HG02870 (cell line): Measurements from ENCODE around the gene PLS3.

Experiments
- ATAC-seq: cut with Tn5 transposase; IDR thresholded peaks from one replicate; pipeline ENCODE4 v1.9.1; 2021; ENCODE audit warnings: mild to moderate bottlenecking, moderate library complexity; ENCODE audit not compliant: unreplicated experiment

The PLS3 gene

DNA sequence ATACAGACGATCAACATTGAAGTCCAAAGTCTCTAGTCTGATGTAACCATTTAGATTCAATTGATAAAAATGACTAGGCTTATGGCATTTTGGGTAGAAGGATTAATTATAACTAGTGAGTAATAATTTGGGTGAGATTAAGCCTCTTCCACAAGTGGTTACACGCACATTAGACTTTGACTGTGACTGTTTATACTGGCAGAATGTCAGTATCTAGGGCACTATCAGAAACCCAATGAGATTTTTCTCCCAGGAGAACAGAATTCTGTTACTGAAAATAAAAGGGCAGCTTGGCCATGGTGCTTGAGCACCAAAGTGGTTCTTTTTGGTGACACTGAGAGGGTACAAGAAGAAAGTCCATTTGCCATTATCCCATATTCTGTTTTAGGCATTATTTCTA is 3.3 kb downstream of the PLS3 start:
- ATAC-seq = no peak

DNA sequence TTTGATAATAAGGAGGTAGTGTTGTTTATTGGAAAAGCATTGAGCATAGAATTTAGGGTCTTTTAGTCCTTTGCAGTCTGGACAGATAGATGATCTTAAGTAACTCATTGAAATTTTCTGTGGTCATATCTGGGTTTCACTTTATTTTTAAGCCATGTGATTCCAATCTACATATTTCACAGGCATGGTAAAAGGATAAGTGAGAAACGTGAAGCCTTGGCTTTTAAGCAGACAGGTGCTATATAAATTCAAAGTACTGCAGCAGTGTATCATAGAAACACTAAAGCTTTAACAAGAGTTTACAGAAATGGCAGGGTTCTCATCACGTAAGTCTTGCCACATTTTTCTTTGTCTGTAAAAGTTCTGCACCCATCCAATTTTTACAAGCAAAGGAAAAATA is 4.9 kb downstream of the PLS3 start:
- no peak for ATAC-seq

DNA sequence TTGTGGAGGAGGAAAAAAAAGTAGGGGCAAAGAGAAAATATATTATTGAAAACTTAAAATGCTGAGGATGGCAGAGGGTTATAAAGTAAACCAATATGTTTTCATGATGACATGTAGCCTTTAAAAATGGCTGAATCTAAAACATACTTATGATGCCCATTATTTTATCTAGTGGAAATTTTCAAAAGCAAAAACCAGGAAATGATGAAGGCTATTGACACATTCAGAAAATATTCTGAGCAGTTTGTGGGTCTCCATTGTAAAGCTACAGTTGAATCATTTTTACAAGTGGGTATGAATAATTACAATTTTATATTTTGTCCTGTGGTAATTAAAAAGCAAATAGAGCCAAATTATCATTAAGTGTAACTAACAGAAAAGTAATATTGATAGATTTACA is 10.7 kb downstream of the PLS3 start:
- ATAC-seq = no peak

DNA sequence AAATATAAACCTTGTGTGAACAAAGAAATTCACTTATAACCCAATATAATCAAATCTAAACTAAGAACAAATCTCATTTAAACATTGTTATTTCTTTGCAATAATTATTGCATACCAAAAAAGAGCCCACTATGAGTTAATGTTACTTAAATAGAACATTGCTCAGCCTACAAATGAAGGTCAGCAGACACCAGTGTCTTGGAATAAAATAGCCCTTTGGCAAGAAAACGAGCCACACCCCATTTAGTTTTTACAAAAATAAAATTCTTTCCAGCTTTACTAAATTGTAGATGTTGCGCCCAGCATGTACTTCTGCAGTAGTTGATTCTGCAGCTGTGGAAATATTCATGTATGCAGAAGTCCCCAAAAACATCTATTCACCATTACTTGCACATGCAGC is 12.2 kb downstream of the PLS3 start:
- ATAC-seq = no peak

DNA sequence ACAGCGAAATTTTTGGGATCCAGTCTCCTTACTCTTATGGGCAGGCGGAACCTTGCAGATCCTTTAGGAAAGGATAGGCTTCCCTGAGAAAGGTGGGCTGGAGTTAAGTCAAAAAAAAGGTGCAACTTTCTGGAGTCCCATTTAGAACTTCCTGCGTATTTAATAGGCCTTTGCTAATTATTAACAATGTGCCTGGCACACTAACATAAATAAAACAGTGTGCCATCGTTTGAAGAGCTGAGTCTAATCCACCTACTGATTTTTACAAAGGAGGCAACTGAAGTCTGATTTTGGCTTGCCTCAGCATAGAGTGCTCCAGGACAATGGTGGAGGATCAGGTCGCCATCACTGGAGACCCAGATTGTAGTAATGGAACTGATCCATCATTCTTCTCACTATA is 15.7 kb downstream of the PLS3 start:
- no peak for ATAC-seq

DNA sequence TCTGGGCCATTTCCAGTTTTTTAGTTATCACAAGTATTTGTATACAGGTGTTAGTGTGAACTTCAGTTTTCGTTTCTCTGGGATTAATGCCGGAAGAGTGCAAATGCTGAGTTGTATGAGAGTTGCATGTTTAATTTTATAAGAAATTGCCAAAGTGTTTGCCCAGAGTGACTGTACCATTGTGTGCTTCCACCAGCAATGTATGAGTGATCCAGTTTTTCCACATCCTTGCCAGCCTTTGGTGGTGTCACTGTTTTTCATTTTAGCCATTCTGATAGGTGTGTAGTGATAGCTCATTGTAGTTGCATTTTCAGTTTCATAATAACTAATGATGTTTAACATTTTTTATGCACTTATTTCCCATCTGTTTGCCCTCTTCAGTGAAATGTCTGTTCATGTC is 18.4 kb downstream of the PLS3 start:
- no peak for ATAC-seq

DNA sequence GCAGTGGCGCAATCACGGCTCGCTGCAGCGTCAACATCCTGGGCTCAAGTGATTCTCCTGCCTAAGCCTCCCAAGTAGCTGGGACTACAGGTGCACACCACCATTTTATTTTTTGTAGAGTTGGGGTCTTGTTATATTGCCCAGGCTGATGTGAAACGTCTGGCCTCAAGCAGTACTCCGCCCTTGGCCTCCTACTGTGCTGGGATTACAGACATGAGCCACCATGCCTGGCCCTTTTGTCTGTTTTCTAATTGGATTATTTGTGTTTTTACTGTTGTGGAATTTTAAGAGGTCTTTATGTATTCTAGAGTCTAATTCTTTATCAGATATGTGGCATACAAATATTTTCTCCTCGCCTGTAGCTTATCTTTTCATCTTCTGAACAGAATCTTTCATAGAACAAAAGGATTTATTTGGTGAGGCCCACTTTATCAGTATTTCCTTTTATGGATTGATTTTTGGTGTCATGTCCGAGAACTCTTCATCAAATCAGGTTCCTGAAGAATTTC is 18.9 kb downstream of the PLS3 start:
- no peak for ATAC-seq

DNA sequence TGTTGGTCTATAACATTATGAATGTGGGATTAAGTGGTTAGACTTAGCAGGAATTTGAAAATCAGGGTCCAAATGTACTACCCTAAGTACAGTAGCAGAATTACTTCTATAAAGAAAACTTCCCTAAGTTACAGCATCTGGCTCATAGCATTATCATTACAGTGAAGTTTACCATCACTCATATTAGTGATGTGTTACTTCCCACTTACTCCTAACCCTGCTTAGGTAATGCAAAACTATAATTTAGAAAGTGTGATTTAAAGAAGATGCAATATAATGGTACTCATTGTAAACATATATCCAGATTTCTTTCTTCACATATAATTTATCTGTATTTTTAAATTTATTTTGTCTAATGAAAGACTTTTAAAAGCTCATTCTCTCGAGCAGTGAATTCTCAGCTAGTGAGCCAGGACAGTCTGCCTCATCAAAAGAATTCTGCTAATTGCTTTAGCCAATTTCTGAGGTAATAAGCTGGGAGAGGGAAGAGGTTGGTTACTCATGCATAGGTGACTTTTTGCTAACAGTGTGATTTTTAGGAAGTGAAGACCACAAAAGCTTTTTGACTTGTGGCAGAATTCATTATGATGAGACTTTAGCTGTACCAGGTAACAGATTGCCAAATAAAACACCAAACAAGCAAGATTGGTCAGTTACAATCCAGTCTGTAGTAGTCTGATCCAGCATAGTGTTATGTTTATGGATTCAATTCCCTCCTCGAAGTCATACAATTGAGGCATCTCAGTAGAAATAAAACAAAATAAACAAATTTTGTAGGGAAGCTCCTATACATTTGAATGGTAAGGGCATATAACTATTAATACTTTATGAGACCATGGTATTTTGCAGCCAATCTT is 21.0 kb downstream of the PLS3 start:
- ATAC-seq = no peak

DNA sequence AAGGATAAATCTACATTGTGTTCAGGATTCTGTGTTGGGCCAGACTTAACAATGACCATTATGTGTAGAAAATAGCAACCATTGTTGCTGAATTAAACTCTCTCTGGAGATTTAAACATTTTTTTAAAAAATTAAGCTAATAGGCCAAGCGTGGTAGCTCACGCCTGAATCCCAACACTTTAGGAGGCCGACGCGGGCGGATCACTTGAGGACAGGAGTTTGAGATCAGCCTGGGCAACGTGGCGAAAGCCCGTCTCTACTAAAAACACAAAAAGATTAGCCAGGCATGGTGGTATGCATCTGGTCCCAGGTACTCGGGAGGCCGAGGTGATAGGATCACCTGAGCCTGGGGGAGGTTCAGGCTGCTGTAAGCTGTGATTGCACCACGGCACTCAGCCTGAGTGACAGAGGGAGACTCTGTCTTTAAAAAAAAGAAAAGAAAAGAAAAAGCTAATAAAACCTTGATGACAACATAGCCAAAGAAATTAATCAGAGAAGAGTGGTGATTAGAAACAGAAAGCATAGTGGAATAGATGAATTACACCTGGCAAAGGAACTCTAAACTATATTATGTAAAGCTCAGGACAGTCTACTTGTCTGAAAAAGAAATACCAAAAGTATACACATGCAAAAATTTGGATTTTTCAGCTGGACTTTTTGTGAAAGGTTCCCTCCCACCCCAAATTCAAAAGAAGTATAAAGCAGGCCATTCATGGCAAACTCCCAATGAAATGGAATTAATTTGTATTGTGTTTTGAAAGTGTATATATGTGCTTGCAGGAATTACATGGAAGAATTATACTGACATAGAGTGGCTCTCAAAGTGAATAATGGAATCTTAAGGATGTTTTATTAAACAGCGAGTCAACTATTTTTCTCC is 21.9 kb downstream of the PLS3 start:
- no peak for ATAC-seq

DNA sequence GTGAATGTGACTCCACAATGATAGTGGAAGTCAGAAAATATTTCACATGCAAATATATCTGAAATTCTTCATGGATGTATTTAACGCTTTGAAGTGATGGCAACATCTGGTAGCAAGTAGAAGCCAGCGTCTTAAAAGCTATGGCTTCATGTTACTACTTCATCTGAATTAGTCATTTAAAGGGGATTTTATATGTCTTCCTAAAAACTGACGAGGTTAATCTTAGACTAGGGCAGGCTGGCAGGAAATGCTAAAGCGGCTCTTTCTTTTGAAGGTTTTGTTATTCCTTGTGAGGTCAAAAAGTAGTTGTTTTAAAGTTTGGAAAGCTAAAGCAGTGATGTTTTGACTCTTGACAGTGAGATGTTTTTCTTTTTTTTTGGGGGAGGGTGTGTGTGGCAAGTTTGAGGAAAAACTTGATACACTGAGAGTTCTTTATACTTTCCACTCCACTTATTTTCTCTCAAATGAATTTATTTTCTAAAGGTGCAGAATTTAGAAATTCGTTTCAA is 22.6 kb downstream of the PLS3 start:
- no peak for ATAC-seq

DNA sequence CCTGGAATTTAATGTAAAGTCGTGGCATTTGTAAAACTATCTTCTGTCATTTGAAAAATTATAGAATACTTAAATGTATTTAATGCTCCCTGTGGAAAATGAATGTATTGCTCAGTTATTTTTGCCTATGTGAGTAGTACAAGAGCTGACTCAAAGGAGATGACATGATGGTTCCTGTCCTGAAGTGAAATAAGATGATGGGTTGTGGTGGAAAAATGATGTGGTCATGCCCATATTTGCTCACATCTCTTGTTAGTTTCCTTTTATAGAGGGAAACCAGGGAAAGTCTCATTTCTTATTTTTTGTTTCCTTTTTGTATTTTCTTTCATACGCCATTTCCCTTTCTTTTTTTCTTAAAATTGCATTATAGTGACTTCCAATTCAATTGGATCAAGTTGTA is 23.7 kb downstream of the PLS3 start:
- ATAC-seq = peak; percentile 81

DNA sequence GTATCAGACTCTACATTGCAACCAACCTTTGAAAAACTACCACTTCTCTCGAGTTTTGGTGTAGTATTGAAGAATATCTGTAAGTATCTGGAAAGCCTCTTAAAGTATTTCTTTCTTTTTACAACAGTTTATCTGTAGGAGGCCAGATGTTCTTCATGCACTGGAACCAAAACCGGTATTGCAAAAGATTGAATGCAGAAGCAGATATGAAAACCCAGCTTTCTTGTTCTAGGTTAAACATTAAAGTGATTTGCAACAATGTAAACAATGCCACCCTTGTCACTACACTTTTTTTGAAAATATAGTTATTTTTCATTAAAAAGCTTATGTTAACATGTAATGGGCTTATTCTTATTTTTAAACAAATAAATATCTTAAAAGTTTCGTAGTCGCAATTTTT is 27.2 kb downstream of the PLS3 start:
- ATAC-seq = no peak

DNA sequence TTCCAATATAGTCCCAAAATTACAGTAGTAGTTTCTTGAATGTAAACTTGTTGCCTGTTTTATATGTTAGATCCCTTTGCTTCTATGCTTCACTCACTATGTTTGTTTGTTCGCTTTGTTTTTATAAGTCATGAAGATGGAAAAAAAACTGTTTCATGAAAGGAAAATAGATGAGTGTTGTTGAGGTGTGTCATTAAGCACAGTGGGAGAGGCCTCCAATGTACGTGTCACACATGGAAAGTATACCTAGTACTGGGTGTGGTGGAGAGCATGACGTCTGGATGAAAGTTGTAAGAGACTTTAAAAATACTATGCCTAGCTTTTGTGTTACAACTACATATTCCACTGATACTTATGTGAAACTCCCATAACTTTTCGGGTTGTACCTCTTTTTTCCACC is 28.4 kb downstream of the PLS3 start:
- ATAC-seq = no peak

DNA sequence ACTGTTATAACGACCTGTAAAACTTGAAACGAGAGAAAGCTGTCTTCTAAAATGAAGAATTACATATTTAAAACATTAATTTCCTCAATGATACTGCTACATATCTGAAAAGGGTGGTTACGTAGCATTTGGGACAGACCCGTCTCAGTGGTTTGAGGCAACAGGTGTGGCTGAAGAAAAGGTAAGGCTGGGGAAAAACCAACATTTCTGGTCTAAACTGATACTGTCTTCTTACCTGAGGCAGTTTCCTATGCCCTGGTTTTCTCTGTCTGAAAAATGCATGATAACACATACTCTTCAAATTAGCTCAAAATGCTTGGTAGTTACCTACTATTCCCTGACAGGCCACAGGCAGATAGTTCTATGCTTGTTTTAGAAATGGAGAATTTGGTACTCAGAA is 30.4 kb downstream of the PLS3 start:
- no peak for ATAC-seq

DNA sequence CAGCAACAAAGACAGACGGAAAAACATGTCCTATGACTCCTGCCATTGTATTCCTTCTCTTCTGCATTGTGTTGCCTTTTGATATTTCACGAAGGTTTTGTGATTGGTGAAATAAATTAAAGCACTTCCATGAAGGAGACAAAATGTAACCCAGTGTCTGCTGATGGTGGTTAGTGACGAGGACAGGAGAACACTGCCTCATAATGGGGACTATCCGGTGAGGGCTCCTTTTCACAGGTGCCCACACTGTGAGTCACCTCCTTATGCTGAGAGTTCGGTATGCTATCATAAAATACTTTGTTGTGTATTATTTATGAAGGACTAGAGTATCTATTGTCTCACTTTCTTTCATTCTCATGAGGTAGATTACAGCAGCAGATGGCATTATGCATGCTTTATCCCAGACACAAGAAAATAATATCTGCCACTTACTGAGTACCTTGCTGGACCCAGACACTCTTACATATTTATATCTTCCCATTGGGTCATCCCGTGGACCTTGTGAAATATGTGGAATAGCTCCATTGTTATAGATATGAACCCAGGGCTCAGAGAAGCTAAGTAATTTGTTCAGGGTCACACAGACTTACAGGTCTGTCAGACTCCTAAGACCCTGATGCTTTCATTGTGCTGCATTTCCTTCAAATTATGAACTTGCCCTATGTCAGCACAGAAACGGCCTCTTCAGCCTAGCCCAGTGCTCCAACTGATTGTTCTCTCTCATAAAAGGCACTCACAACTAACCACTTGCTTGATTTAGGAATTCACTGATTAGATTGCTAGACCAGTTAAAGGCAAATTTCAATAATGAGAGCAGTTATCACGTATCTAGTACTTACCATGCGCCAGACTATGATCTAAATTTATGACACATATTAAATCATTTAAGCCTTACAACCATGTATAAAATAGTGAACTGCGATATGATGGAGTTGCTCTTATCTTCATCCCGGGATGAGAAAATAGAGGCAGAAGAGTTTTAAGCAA is 31.2 kb downstream of the PLS3 start:
- ATAC-seq = no peak

DNA sequence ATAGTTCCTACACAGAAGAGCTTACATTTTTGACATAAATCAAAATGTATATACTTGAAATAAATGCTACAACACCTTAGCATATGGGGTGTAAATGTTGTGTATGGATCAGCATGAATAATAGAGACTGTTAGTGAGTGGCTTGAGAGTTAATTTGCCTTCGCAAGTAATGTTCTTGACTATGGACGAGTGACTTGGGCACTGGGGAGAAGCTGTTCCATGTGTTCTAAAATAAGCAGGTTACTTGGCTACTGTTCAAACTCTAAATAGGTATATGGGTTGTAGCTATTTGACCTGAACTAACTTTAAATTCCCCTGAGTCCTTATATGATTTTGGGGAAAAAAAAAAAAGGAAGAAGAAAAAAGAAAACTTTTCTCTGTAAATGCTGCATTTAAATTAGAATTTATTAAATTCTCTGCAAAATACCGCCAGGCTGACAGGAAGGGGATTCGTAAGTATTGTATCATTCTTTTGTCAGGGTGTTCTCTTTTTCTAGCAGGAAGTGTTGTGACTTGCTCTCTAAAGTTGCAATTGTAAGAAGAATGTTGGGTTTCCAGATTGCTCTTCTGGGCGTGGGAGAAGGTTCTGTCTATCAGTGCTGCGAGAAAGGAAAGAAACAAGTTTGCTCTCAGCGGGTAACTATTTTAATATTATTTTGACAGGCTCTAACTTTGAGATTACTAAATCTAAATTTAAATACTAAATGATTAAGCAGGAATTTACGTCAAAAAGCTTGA is 32.2 kb downstream of the PLS3 start:
- ATAC-seq = no peak

DNA sequence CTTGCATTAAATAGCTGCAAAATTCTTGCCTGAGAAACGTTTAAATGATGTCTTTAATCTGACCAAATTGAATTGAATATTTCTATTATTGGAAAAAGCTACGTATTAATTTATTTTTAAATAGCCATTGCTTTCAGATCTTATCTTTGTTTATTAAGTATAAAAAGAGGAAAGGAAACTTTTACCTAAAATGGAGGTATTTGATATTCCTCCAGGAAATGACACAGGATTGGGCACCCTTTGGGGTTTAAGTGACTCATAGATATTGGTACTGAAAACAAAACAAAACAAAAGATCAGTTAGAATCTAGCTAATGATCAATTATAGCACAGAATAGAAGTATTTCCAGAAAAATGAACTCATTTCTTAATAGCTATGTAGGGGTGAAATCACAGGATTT is 34.1 kb downstream of the PLS3 start:
- ATAC-seq = no peak

DNA sequence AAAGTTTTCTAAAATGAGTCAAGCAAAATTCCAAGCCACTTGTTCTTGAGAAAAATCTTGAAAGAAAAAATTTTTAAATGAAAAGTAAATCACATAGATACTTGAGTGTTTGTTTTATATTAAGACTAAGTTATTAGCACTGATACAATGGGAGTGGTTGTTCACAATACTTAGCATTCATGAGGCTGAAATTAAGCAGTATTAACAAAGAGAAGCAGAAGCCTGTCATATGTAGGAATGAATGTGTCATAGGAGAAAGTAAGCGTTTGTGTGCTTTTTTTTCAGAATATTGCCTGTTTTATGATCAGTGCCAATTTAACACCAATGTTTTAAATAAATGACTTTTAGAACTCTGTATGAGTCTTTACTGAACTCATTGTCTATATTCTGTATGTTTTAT is 37.6 kb downstream of the PLS3 start:
- no peak for ATAC-seq

DNA sequence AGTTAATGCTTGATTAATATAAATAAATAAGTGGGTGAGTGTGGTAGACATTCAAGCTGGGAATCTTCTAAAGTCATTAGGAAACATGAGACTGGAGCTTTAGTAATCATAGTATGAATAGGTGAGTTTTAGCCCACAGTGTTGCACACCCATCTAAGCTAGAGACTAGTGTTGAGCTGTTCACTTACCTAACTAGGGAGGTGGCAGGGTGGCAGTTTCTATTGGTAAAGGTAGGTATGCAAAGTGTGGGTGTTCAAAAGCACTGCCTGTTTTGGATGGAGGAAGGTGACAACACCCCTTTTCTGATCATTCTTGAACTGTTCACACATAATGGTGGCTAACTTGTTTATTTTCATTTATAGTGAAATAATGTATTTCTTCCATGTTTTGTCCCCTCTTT is 41.3 kb downstream of the PLS3 start:
- no peak for ATAC-seq
